CD4-positive, alpha-beta T cell (primary cell): ENCODE results near the gene UNC79. TPM values are rescaled to one million over a fixed set of nuclear protein-coding genes. Genes with fewer than 3 reads are reported as not detected.

ENCODE experiments used
- ATAC-seq: fragments of 200-7000 bp; cut with Tn5 transposase; one replicate; pipeline ENCODE4 v1.10.0; 2022; ENCODE audit warnings: mild to moderate bottlenecking; ENCODE audit not compliant: poor library complexity
- CTCF ChIA-PET: fragments of 350-600 bp; sonication (Branson Sonifier 250); formaldehyde crosslinking; loops from one replicate; lab custom pipeline; 2021; ENCODE audit warnings: antibody characterized with exemption, inconsistent platforms; lab: Charles Lee
- POLR2A ChIA-PET: fragments of 350-600 bp; sonication (Branson Sonifier 250); formaldehyde crosslinking; loops from one replicate; lab custom pipeline; 2021; ENCODE audit warnings: antibody characterized with exemption, inconsistent platforms; lab: Charles Lee
- DNase-seq, 14 experiments: peaks; one replicate each; pipeline ENCODE4 v3.0.0-alpha.2; 2013 to 2020; ENCODE audit warnings: mixed read lengths in 2 of 14
- H3K27ac ChIP-seq, 2 donors: one replicate each; pipeline versions ENCODE4 v1.5.1 to v1.7.0; 2013; ENCODE audit warnings: low read length in 2 of 2, low read depth in 1 of 2, mild to moderate bottlenecking in 1 of 2
- H3K27me3 ChIP-seq, 2 experiments: 1 replicate in 1 of 2; 2 replicates in 1 of 2; pipeline versions ENCODE4 v1.6.1 to v1.7.0; 2013; ENCODE audit warnings: low read length in 2 of 2, control low read depth in 1 of 2, mild to moderate bottlenecking in 1 of 2, moderate library complexity in 1 of 2; ENCODE audit not compliant: insufficient read depth in 2 of 2, control insufficient read depth in 1 of 2
- H3K36me3 ChIP-seq: one replicate; pipeline ENCODE4 v1.6.1; 2013; ENCODE audit warnings: low read length, control low read depth; ENCODE audit not compliant: insufficient read depth
- H3K4me1 ChIP-seq: one replicate; pipeline ENCODE4 v1.6.1; 2013; ENCODE audit warnings: low read length, control low read depth; ENCODE audit not compliant: insufficient read depth
- H3K4me3 ChIP-seq: one replicate; pipeline ENCODE4 v1.5.1; 2013; ENCODE audit warnings: mild to moderate bottlenecking, low read length, moderate library complexity
- H3K9me3 ChIP-seq, 2 experiments: 1 replicate in 1 of 2; 2 replicates in 1 of 2; pipeline versions ENCODE4 v1.6.1 to v1.7.0; 2013; ENCODE audit warnings: low read length in 2 of 2, mild to moderate bottlenecking in 2 of 2, control low read depth in 1 of 2, moderate library complexity in 1 of 2; ENCODE audit not compliant: control insufficient read depth in 1 of 2, insufficient read depth in 1 of 2
- H3K27ac Mint-ChIP-seq: one replicate; pipeline ENCODE4 v1.8.0; 2020; ENCODE audit warnings: mixed read lengths
- H3K27me3 Mint-ChIP-seq: one replicate; pipeline ENCODE4 v1.8.0; 2021; ENCODE audit warnings: mixed read lengths
- H3K36me3 Mint-ChIP-seq: one replicate; pipeline ENCODE4 v1.8.0; 2021; ENCODE audit warnings: low read depth, mixed read lengths
- H3K4me1 Mint-ChIP-seq: one replicate; pipeline ENCODE4 v1.8.0; 2021; ENCODE audit warnings: low read depth, mixed read lengths
- H3K4me3 Mint-ChIP-seq: one replicate; pipeline ENCODE4 v1.8.0; 2020; ENCODE audit warnings: mild to moderate bottlenecking, mixed read lengths
- H3K9me3 Mint-ChIP-seq: one replicate; pipeline ENCODE4 v1.8.0; 2020; ENCODE audit warnings: mixed read lengths
- intact Hi-C, 2 experiments: fragments of 100-400 bp; cut with DNase I in 1 of 2; cut with micrococcal nuclease in 1 of 2; formaldehyde crosslinking; loops; one replicate each; pipeline versions ENCODE4 v1.15.1 to v1.9.0; 2023 to 2025; cut with DNase I, micrococcal nuclease
- total RNA-seq, 174 experiments: library from RNA in 2 of 174; stranded (reverse) in 2 of 174; gene quantifications; one replicate each; pipeline ENCODE4 v1.2.3 and lab custom pipeline; 2021 to 2026
- TF ChIP-seq, protein P1 (sequence below): fragments of 200-600 bp; IDR thresholded peaks from one replicate; pipeline ENCODE4 v1.8.0; 2022; ENCODE audit warnings: antibody characterized with exemption, mild to moderate bottlenecking

UNC79 gene
- total RNA-seq, 2 experiments from 2014 or later = not detected

DNA sequence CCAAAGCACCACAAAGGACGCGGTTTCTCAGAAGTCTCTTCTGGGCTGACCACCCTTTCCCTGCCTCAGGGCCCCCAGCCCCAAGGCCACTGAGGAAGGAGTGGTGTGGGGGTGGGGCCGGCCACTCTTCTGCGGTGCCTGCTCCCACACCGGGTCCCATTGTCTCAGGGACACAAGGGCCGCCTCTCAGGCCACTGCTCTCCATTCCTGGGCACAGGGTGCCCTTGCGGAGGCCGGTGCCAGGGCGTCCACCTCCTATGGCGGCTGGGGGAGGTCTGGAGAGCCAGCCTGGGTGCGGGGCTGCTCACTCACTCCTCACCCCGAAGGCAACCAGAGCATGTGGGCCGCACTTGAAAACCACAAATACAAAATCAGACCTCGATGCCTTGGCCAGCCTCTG lies 313.4 kb downstream of the UNC79 start:
- Mint-ChIP-seq H3K4me3 (no peak overlapping the region), H3K27me3 (peaks cover 16% of the 10 kb centered on the region), H3K27ac (no peak overlapping the region), H3K36me3 (no peaks in the 10 kb centered on the region), H3K4me1 (no peaks in the 10 kb centered on the region), H3K9me3 (no peaks in the 10 kb centered on the region)
- no peak overlapping the region for H3K4me3 ChIP-seq
- H3K27me3 ChIP-seq = no peaks in the 10 kb centered on the region
- H3K9me3 ChIP-seq = peaks cover 0 to 8% of the 10 kb centered on the region in 2 experiments
- ATAC-seq (no peak), DNase-seq (no peak)
- no peaks in the 10 kb centered on the region for H3K4me1 ChIP-seq
- no peaks in the 10 kb centered on the region for H3K36me3 ChIP-seq
- ChIA-PET CTCF (no interaction called here), POLR2A (no interaction called here)
- TF ChIP-seq, protein P1, sequence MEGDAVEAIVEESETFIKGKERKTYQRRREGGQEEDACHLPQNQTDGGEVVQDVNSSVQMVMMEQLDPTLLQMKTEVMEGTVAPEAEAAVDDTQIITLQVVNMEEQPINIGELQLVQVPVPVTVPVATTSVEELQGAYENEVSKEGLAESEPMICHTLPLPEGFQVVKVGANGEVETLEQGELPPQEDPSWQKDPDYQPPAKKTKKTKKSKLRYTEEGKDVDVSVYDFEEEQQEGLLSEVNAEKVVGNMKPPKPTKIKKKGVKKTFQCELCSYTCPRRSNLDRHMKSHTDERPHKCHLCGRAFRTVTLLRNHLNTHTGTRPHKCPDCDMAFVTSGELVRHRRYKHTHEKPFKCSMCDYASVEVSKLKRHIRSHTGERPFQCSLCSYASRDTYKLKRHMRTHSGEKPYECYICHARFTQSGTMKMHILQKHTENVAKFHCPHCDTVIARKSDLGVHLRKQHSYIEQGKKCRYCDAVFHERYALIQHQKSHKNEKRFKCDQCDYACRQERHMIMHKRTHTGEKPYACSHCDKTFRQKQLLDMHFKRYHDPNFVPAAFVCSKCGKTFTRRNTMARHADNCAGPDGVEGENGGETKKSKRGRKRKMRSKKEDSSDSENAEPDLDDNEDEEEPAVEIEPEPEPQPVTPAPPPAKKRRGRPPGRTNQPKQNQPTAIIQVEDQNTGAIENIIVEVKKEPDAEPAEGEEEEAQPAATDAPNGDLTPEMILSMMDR = no peak
- intact Hi-C loops = no loop called here
- no peak overlapping the region for H3K27ac ChIP-seq

DNA sequence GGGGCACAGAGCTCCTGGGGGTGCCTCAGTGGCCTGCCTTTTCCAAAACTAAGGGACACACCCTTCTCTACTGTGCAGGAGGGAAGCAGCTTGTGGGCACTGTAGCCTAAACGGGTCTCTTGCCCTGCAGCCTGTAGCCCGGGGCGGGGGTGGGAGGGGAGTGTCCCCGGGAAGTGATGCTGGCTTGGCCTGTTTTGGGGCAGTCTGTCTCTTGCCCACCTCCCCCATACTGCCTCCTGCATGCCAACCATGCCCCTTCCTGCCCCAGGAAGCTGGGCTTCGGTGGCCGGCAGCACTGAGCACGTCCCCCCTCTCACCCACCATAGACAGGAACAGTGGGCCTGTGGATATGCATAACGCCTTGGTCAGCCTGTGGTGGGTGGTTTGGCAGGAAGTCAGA lies 314.1 kb downstream of the UNC79 start:
- Histone ChIP-seq H3K27me3 (no peaks in the 10 kb centered on the region), H3K9me3 (peaks cover 0 to 8% of the 10 kb centered on the region in 2 experiments), H3K36me3 (no peaks in the 10 kb centered on the region), H3K27ac (no peak overlapping the region), H3K4me3 (no peak overlapping the region), H3K4me1 (no peaks in the 10 kb centered on the region)
- H3K27ac Mint-ChIP-seq = no peak overlapping the region
- H3K27me3 Mint-ChIP-seq = peaks cover 16% of the 10 kb centered on the region
- ChIA-PET CTCF (no interaction called here), POLR2A (no interaction called here)
- H3K9me3 Mint-ChIP-seq = no peaks in the 10 kb centered on the region
- H3K36me3 Mint-ChIP-seq = no peaks in the 10 kb centered on the region
- TF ChIP-seq, protein P1 = no peak
- ATAC-seq (no peak), DNase-seq (no peak)
- intact Hi-C loops = no loop called here
- H3K4me1 Mint-ChIP-seq = no peaks in the 10 kb centered on the region
- H3K4me3 Mint-ChIP-seq = no peak overlapping the region

DNA sequence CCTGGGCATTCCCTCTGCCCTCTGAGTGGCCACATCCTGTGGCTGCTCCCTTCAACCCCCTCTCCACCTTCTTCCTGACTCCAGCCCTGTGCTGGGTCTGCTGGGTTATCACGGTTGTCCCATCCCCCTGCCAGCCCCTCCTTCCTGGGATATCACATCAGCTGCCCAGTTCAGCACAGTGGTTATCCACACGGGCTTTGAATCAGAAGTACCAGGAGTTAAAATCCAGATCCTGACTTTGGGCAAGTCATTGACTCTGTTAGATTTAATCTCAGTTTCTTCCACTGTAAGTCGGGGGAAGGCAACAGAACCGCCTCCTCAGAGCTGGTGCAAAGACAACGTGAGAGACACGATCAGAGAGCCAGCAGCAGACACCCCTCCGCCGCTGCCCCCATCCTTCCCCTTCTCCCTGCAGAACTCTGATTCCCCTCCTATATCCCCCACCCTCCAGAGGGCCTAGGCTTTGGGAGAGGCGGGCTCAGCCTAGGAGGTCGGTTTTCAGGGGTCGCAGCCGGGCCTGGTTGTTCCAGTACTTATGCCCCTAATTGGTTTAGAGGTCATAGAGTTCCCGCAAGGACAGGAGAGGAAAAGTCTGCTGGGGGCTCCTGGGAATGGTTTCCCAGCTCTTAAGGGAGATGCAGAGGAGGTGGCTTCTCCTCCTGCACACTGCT lies 315.0 kb downstream of the UNC79 start:
- ATAC-seq = no peak
- DNase-seq = no peak
- Mint-ChIP-seq H3K9me3 (no peaks in the 10 kb centered on the region), H3K4me3 (no peak overlapping the region), H3K27ac (no peak overlapping the region), H3K4me1 (no peaks in the 10 kb centered on the region), H3K27me3 (peaks cover 15% of the 10 kb centered on the region), H3K36me3 (no peaks in the 10 kb centered on the region)
- intact Hi-C loops = no loop called here
- H3K4me1 ChIP-seq = no peaks in the 10 kb centered on the region
- TF ChIP-seq, protein P1 = no peak
- H3K36me3 ChIP-seq = no peaks in the 10 kb centered on the region
- CTCF ChIA-PET = no interaction called here
- H3K27ac ChIP-seq = no peak overlapping the region
- POLR2A ChIA-PET = no interaction called here
- no peaks in the 10 kb centered on the region for H3K27me3 ChIP-seq
- peaks cover 0 to 8% of the 10 kb centered on the region in 2 experiments for H3K9me3 ChIP-seq
- H3K4me3 ChIP-seq = no peak overlapping the region
